ENCODE results near the gene RASA3. TPM values are rescaled to one million over a fixed set of nuclear protein-coding genes. Genes with fewer than 3 reads are reported as not detected.

The RASA3 gene
- total RNA-seq, 1 experiment from 2014 or later: 0.95 TPM

DNA sequence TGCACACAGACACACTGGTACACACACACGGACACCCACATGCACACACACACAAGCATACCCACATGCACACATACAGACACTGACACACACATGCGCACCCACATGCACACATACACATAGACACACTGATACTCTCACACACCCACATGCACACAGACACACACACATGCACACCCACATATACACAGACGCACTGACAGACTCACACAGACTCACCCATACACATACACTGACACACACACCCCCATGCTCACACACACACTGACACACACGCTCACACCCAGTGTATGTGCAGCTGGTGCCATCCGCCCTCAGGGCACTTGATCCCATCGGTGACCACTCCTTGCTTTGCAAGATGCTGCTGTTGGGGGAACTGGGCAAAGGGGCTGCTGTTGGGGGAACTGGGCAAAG, 9.7 kb upstream of the RASA3 start:
- H3K27me3 Mint-ChIP-seq (ENCODE audit: insufficient read depth, unreplicated experiment): no peaks in the 10 kb centered on the region
- no peaks in the 10 kb centered on the region for H3K4me1 Mint-ChIP-seq (ENCODE audit: low read depth, unreplicated experiment)
- BruUV-seq (replicated peaks): no TSS peak

DNA sequence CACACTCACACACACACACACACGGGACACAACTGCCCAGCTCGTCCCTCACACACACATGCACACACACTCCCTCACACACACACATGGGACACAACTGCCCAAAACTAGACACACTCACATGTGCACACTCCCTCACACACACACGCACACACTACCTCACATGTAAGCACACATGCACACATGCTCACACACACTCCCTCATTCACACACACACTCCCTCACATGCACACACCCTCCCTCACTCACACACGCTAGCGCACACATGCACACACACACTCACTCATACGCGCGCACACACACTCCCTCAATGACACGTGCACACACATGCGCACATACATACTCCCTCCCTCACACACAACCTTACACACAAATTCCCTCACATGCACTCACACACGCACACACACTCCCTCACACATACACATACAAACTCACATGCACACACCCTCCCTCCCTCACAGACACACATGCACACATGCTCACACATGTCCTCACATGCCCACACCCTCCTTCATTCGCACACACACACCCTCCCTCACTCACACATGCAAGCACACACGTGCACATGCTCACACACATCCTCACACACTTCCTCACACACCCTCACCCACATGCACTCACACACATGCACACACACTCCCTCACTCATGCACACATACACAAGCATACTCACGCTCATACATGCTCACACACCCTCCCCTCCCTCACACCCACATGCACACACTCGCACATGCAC, 9.0 kb upstream of the RASA3 start:
- no peaks in the 10 kb centered on the region for H3K4me1 ChIP-seq
- POLR2A ChIA-PET: no interaction called here
- intact Hi-C loops (cut with micrococcal nuclease; ENCODE audit: unreplicated experiment): no loop called here
- no peak overlapping the region for H3K27ac Mint-ChIP-seq (ENCODE audit: unreplicated experiment)
- no peaks in the 10 kb centered on the region for H3K9me3 Mint-ChIP-seq (ENCODE audit: unreplicated experiment)
- BruUV-seq (replicated peaks): no TSS peak
- CTCF ChIA-PET: no interaction called here
- H3K4me1 Mint-ChIP-seq (ENCODE audit: low read depth, unreplicated experiment): no peaks in the 10 kb centered on the region
- TF ChIP-seq, protein P1, sequence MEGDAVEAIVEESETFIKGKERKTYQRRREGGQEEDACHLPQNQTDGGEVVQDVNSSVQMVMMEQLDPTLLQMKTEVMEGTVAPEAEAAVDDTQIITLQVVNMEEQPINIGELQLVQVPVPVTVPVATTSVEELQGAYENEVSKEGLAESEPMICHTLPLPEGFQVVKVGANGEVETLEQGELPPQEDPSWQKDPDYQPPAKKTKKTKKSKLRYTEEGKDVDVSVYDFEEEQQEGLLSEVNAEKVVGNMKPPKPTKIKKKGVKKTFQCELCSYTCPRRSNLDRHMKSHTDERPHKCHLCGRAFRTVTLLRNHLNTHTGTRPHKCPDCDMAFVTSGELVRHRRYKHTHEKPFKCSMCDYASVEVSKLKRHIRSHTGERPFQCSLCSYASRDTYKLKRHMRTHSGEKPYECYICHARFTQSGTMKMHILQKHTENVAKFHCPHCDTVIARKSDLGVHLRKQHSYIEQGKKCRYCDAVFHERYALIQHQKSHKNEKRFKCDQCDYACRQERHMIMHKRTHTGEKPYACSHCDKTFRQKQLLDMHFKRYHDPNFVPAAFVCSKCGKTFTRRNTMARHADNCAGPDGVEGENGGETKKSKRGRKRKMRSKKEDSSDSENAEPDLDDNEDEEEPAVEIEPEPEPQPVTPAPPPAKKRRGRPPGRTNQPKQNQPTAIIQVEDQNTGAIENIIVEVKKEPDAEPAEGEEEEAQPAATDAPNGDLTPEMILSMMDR (IDR thresholded peaks at IDR 0.05; ENCODE audit: insufficient read depth in 1 of 2, low read depth in 1 of 2, low read length in 1 of 2, severe bottlenecking in 1 of 2, unreplicated experiment in 1 of 2): no peak
- H3K27me3 ChIP-seq (replicated peaks; ENCODE audit: control insufficient read depth, insufficient read depth, low read length): no peaks in the 10 kb centered on the region
- H3K36me3 ChIP-seq (ENCODE audit: control insufficient read depth, insufficient read depth, low read length): no peaks in the 10 kb centered on the region
- H3K4me3 ChIP-seq (ENCODE audit: low read depth, low read length): no peak overlapping the region
- DNase-seq: no peak
- H3K36me3 Mint-ChIP-seq (ENCODE audit: insufficient read depth, unreplicated experiment): no peaks in the 10 kb centered on the region
- no peaks in the 10 kb centered on the region for H3K27me3 Mint-ChIP-seq (ENCODE audit: insufficient read depth, unreplicated experiment)
- H3K4me3 Mint-ChIP-seq (ENCODE audit: unreplicated experiment): no peak overlapping the region
- H3K9me3 ChIP-seq: no peaks in the 10 kb centered on the region

More for the DNA sequence above, 9.7 kb upstream of the RASA3 start:
- no peaks in the 10 kb centered on the region for H3K9me3 ChIP-seq
- no peak overlapping the region for H3K4me3 Mint-ChIP-seq (ENCODE audit: unreplicated experiment)
- no peaks in the 10 kb centered on the region for H3K9me3 Mint-ChIP-seq (ENCODE audit: unreplicated experiment)
- TF ChIP-seq, protein P1 (IDR thresholded peaks at IDR 0.05; ENCODE audit: insufficient read depth in 1 of 2, low read depth in 1 of 2, low read length in 1 of 2, severe bottlenecking in 1 of 2, unreplicated experiment in 1 of 2): no peak
- no peak overlapping the region for H3K27ac Mint-ChIP-seq (ENCODE audit: unreplicated experiment)
- H3K27me3 ChIP-seq (replicated peaks; ENCODE audit: control insufficient read depth, insufficient read depth, low read length): no peaks in the 10 kb centered on the region
- POLR2A ChIA-PET: no interaction called here
- H3K36me3 Mint-ChIP-seq (ENCODE audit: insufficient read depth, unreplicated experiment): no peaks in the 10 kb centered on the region
- DNase-seq: no peak
- no peaks in the 10 kb centered on the region for H3K4me1 ChIP-seq
- H3K4me3 ChIP-seq (ENCODE audit: low read depth, low read length): no peak overlapping the region
- intact Hi-C loops (cut with micrococcal nuclease; ENCODE audit: unreplicated experiment): no loop called here
- no peaks in the 10 kb centered on the region for H3K36me3 ChIP-seq (ENCODE audit: control insufficient read depth, insufficient read depth, low read length)
- CTCF ChIA-PET: no interaction called here

DNA sequence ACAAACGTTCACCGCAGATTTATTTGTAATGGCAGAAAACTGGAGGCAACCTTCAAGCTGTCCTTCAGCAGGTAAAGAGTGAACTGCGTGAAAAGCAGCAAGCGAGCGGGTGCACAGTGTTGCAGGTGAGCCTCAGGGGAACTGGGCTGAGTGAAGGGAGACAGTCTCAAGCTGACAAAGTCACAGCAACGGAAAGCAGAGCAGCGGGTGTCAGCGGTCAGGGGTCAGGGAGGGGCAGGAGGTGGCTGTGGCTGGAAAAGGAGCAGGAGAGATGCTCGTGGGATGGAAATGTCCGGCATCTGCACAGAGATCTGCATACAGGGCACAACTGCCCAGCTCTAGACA, 8.5 kb upstream of the RASA3 start:
- no peaks in the 10 kb centered on the region for H3K9me3 ChIP-seq
- no peaks in the 10 kb centered on the region for H3K27me3 Mint-ChIP-seq (ENCODE audit: insufficient read depth, unreplicated experiment)
- intact Hi-C loops (cut with micrococcal nuclease; ENCODE audit: unreplicated experiment): no loop called here
- no peak overlapping the region for H3K4me3 ChIP-seq (ENCODE audit: low read depth, low read length)
- ChIA-PET CTCF (no interaction called here), POLR2A (no interaction called here)
- no peak overlapping the region for H3K27ac Mint-ChIP-seq (ENCODE audit: unreplicated experiment)
- DNase-seq: no peak
- H3K4me1 ChIP-seq: no peaks in the 10 kb centered on the region
- TF ChIP-seq, protein P1 (IDR thresholded peaks at IDR 0.05; ENCODE audit: insufficient read depth in 1 of 2, low read depth in 1 of 2, low read length in 1 of 2, severe bottlenecking in 1 of 2, unreplicated experiment in 1 of 2): no peak
- H3K9me3 Mint-ChIP-seq (ENCODE audit: unreplicated experiment): no peaks in the 10 kb centered on the region
- BruUV-seq (replicated peaks): no TSS peak
- no peaks in the 10 kb centered on the region for H3K36me3 ChIP-seq (ENCODE audit: control insufficient read depth, insufficient read depth, low read length)
- H3K36me3 Mint-ChIP-seq (ENCODE audit: insufficient read depth, unreplicated experiment): no peaks in the 10 kb centered on the region
- no peaks in the 10 kb centered on the region for H3K4me1 Mint-ChIP-seq (ENCODE audit: low read depth, unreplicated experiment)
- no peaks in the 10 kb centered on the region for H3K27me3 ChIP-seq (replicated peaks; ENCODE audit: control insufficient read depth, insufficient read depth, low read length)
- H3K4me3 Mint-ChIP-seq (ENCODE audit: unreplicated experiment): no peak overlapping the region
